Sciatic nerve (tissue), 2 donors: Measurements from ENCODE around the gene EPHA5. TPM values are rescaled to one million over a fixed set of nuclear protein-coding genes. Genes with fewer than 3 reads are reported as not detected.

Experiments used
- ATAC-seq: fragments of 200-7000 bp; cut with Tn5 transposase; one replicate; pipeline ENCODE4 v1.9.1; 2020; ENCODE audit warnings: mild to moderate bottlenecking, moderate library complexity
- DNase-seq: peaks from one replicate; pipeline ENCODE4 v3.0.0-alpha.2; 2020; ENCODE audit warnings: low spot score
- intact Hi-C: fragments of 100-400 bp; cut with DNase I; formaldehyde crosslinking; loops from one replicate; pipeline ENCODE4 v1.14.2; 2022
- total RNA-seq: library from RNA; stranded (reverse); fragmentation: NEBNext Ultra II Directional; extraction: Animal tissue kit (Norgen Biotek cat#: 25700); gene quantifications from one replicate; pipeline ENCODE4 v1.2.1, GENCODE V29; 2021
- donor health status: DM: no; HTN: no; CAD: no.
- donor health status: DM: no; HTN: no; CAD: no.

EPHA5 gene
- total RNA-seq, 1 donor from 2014 or later, result 8.9 TPM

DNA sequence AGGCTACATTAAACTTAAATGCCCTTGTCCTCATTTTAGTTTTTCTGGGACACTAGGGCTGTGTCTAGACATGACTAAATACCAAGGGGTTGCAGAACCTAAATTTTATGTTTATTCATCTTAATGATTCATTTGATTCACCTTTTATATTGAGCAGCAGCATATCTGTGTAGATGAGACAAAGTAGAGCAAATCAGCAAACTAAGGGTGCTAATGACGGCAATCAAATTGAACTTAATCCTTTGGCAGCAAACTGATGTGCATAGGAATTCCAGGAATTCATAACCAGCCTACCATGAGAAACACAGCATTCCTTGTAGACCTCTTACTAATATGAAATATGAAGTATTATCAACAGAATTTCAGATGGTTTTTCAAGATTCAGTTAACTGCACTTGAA, 25.1 kb downstream of the EPHA5 start:
- DNase-seq (no peak), ATAC-seq (no peak)
- intact Hi-C loops, result no loop called here

- no peak for DNase-seq
- no peak for ATAC-seq
- intact Hi-C loops, result no loop called here
These were observed 35.1 kb downstream of the EPHA5 start for GRCh38 chr4:65635051-65635821.

DNA sequence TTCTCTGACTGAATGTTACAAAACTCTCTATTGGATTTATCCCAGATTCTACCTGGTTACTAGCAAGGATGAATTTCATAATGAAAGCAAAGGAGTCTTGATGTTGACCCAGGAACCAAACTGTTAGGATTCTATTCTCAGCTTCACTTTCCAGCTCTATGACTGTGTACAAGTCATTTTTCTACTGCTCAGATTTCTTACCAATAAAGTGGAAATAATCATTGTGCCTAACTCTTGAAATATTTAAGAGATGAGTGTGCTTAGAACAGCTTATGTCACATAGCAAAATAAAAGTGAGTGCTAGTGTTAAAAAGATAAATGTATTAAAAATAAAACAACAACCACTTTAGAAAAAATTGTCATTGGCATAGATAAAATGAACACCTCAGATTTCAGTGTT, 45.6 kb downstream of the EPHA5 start:
- DNase-seq (no peak), ATAC-seq (no peak)
- intact Hi-C loops, result no loop called here

- no peak for DNase-seq
- intact Hi-C loops, result no loop called here
- ATAC-seq, result no peak
These were observed 46.8 kb downstream of the EPHA5 start for GRCh38 chr4:65623506-65623905.

DNA sequence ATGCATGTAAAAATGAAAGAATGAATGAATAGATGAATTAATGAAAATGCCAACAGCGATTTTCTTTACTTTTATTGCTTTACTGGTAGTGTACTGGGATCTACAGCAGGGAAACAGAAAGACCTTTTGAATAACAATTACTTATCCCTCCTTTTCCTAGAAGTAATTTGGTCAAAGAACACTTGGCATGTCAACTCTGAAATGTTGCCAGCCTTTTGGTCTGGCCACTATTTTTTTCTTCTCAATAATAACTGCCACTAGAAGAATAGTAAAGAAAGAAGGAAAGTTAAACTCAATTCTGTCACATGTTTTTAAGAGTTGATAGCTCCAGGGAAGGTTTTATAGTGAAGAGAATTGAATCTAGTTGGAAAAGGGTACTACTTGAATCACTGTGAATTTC, 52.9 kb downstream of the EPHA5 start:
- no peak for DNase-seq
- no peak for ATAC-seq
- intact Hi-C loops, result no loop called here

DNA sequence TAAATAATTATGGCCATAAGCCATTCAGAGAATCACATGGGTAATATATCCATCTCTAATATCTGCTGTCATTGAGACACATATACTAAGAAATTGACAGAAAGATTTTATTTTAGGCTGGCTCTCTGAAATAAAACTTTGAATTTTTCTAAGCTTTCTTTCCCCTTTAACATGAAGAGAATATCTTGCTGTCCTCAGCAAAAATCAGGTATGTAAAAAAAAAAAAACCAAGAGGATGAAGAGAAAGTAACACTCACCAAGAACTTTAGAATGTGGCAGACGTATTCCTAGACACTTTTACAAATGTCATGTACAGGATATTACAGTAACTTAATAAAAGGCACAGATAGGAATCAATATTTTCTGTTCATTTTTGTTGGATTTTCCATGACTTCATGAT, 65.8 kb downstream of the EPHA5 start:
- ATAC-seq, result no peak
- intact Hi-C loops, result no loop called here
- DNase-seq, result no peak

GRCh38 chr4:65600656-65601055, 69.6 kb downstream of the EPHA5 start:
- intact Hi-C loops, result no loop called here
- DNase-seq, result no peak
- no peak for ATAC-seq

GRCh38 chr4:65599340-65599739, 70.9 kb downstream of the EPHA5 start:
- DNase-seq, result no peak
- intact Hi-C loops, result no loop called here
- no peak for ATAC-seq

DNA sequence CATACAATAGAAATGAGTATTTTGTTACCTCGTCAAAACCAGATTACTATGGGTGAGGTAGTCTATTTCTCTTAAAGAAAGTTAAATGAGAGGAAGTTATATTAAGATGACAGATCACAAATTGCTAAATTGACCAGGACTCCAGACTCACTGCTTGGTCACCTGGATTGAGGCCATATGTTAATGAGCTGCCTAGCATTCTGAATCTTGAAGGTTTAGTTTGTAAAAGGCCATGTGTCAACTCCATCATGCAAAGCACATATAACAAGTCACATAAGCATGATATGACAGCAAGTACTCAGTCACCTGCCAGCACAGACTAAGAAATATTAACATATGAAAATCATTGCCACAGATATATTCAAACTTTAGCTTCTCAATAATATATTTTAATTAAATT, 72.6 kb downstream of the EPHA5 start:
- no peak for DNase-seq
- intact Hi-C loops, result no loop called here
- ATAC-seq, result no peak

- intact Hi-C loops, result no loop called here
- ATAC-seq (no peak), DNase-seq (no peak)
These were observed 78.2 kb downstream of the EPHA5 start for GRCh38 chr4:65592089-65592488.

- no peak for DNase-seq
- no peak for ATAC-seq
- intact Hi-C loops, result no loop called here
These were observed 80.4 kb downstream of the EPHA5 start for GRCh38 chr4:65589921-65590320.

GRCh38 chr4:65589331-65589730, 81.0 kb downstream of the EPHA5 start:
- intact Hi-C loops, result no loop called here
- no peak for DNase-seq
- ATAC-seq, result no peak

- DNase-seq, result no peak
- no peak for ATAC-seq
- intact Hi-C loops, result no loop called here
These were observed 89.7 kb downstream of the EPHA5 start for GRCh38 chr4:65580551-65580950.

DNA sequence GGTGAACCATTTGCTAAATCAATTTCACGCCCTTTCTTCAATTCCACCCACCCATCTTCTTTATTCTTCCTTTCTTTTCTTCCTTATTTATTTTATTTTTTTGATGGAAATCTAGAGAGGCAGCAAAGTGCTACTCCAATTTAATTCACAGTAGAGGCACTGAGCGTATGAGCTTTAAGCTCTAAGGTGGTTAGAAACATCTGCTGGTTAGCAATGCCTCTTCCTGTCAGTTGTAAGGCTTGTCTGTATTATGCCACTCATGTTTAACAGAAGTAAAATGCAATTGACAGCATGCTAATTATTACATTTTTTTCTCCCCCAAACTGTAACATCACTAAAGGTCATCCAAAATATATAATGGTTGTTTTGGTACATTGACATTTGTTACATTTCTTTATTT, 103.8 kb downstream of the EPHA5 start:
- ATAC-seq, result no peak

GRCh38 chr4:65561164-65561563, 109.1 kb downstream of the EPHA5 start:
- DNase-seq, result no peak
- intact Hi-C loops, result no loop called here
- ATAC-seq, result no peak

More for the DNA sequence above, 103.8 kb downstream of the EPHA5 start:
- intact Hi-C loops, result no loop called here
- DNase-seq, result no peak

DNA sequence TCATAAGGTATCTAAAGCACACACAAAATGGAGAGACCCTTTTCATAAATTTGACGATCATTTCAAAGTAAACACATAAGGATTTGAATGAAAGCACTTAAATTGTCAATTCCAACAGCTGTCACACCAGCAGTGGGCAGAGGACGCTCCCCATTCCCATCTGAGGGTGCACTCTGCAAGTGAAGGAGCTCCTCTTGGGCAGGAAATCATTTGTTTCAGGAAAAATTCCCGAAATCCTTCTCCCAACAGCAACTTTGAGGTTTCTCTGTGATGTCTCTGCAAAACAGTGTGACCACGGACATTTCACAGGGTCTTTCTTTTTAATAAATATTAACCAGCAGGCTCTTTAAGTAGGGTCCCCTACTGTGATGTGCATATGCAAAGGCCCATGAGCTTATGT, 111.0 kb downstream of the EPHA5 start:
- DNase-seq (no peak), ATAC-seq (no peak)
- intact Hi-C loops, result no loop called here

DNA sequence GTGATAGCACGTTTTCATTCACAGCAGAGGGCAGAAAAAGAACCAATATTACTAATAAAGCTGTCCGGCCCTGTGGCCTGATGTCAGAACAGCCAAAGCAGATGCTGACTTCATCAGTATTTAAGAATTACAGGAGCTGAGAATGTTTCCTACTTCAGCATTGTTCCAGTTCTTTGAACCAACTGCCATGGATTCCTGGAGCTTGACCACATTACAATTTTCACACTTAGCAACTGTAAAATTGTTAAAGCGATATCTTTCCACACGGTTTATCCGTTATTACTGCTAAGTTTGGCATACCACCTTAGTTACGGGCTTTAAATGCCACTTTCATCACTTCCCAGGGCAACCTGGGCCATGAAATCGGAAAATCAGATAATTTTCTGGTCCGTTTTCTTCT, 118.2 kb downstream of the EPHA5 start:
- ATAC-seq (no peak), DNase-seq (no peak)
- intact Hi-C loops, result no loop called here

- DNase-seq (no peak), ATAC-seq (no peak)
- intact Hi-C loops, result no loop called here
These were observed 119.8 kb downstream of the EPHA5 start for GRCh38 chr4:65550500-65550899.

DNA sequence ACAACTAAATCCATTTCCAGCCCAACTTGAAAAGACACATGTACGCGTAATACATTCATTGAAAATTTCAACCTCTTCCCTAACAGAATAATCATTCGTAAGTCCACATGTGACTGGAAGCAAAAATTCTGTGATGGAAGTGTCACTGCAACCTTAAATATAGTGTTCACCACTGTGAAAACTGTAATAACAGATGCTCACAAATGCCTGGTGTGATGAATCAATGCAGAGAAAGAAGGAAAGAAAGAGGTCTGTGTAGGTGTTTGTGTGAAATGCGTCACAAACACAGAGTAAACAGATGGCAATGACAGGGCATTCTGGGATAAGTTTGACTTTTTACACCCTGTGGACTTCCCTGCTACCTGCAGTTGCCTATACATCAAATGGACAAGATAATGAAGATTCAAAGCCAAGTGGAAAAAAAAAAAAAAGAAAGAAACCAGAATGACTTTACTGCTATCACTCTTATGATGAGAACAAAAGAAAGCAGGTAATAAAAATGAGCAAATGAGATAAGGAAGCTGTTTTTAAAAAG, 123.3 kb downstream of the EPHA5 start:
- intact Hi-C loops, result no loop called here
- no peak for ATAC-seq
- no peak for DNase-seq

GRCh38 chr4:65538571-65538970, 131.7 kb downstream of the EPHA5 start:
- DNase-seq, result no peak
- no peak for ATAC-seq
- intact Hi-C loops, result no loop called here

GRCh38 chr4:65535113-65535512, 135.2 kb downstream of the EPHA5 start:
- no peak for ATAC-seq
- intact Hi-C loops, result no loop called here
- DNase-seq, result no peak
